ENCODE data around the gene GNG7. TPM values are rescaled to one million over a fixed set of nuclear protein-coding genes. Genes with fewer than 3 reads are reported as not detected.

The GNG7 gene
- total and polyA plus RNA-seq, 10 of the 15 experiments (the other 5 are each of a cell fraction or from before 2014, with no cell fraction given), result 1.9 to 13.6 (median 6.5) TPM

DNA sequence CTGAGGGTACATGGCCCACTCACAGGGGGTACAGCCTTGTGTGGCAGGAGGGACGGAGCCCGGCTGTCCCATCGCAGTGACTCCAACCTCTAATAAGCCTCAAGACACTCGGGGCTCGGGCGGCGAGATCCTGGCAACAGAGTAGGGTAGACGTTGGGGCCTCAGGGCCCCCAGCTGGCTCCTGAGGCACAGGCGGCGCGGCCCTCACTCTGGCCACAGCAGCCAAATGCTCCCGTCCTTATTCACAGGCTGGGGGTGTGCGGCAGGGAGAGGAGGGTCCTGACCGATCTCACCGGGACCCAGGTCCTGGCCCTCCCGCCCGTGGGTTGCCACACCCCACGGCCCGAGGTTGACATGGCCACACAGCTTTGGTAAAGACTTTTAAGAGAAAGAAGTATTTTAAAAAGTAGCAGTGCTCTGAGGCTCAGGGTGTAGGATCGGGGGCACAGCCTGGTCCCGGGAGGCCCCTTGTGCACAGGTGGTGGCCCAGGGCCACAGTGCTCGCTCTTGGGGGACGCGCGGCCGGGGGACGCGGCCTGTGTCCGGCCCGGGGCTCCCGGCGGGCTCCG is 29.7 kb upstream of the GNG7 start:
- ChIA-PET POLR2A (no interaction called here), SMC1A (ENCODE audit: uncharacterized antibody, unreplicated experiment) (interaction anchor here (0.6 kb wide), 1 partner anchor 352 kb away, joined by 3 read pairs; no protein-coding TSS in a partner anchor), RAD21 (ENCODE audit: unreplicated experiment) (no interaction called here), CTCF (no interaction called here)
- peaks cover 11 to 15% of the 10 kb centered on the region in 2 experiments; a peak in 3 of 4 replicates for H3K36me3 ChIP-seq (ENCODE audit: control insufficient read depth in 2 of 2, insufficient read depth in 2 of 2, low read length in 1 of 2)
- no peak overlapping the region for H3K4me2 ChIP-seq (ENCODE audit: control insufficient read depth, insufficient read depth)
- H3K4me1 ChIP-seq (ENCODE audit: control insufficient read depth, insufficient read depth, low read length), result no peaks in the 10 kb centered on the region
- TF ChIP-seq TBL1XR1 (IDR thresholded peaks at IDR 0.05; ENCODE audit: low read depth, low read length), result no peak
- no peak for TF ChIP-seq ZNF384 (IDR thresholded peaks at IDR 0.05; ENCODE audit: borderline replicate concordance, low read depth, low read length)
- TF ChIP-seq, protein P1, sequence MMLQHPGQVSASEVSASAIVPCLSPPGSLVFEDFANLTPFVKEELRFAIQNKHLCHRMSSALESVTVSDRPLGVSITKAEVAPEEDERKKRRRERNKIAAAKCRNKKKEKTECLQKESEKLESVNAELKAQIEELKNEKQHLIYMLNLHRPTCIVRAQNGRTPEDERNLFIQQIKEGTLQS (IDR thresholded peaks at IDR 0.05; ENCODE audit: borderline replicate concordance, extremely low read depth, low read depth, low read length), result no peak
- no peak for TF ChIP-seq KAT2A (conservative IDR thresholded peaks at IDR 0.05; ENCODE audit: control insufficient read depth, low read depth, low read length)
- TF ChIP-seq SMAD1 (IDR thresholded peaks at IDR 0.05; ENCODE audit: low read depth, partially characterized antibody), result no peak
- no peak for TF ChIP-seq CBX5 (IDR thresholded peaks at IDR 0.05; ENCODE audit: low read depth)
- TF ChIP-seq SIX5 (IDR thresholded peaks at IDR 0.05; ENCODE audit: low read depth, low read length, severe bottlenecking), result no peak
- H2AFZ ChIP-seq (ENCODE audit: control insufficient read depth, low read depth, low read length), result no peak overlapping the region
- H3K27me3 ChIP-seq (replicated peaks in 1 of 2; ENCODE audit: control insufficient read depth in 2 of 2, insufficient read depth in 2 of 2, low read length in 1 of 2), result no peaks in the 10 kb centered on the region
- H3K27ac ChIP-seq (ENCODE audit: control insufficient read depth, insufficient read depth), result no peak overlapping the region
- H4K20me1 ChIP-seq (ENCODE audit: control insufficient read depth, insufficient read depth), result no peaks in the 10 kb centered on the region
- peaks cover 8% of the 10 kb centered on the region; the same call in 2 of the 3 replicates for H3K9me3 ChIP-seq (replicated peaks; ENCODE audit: control insufficient read depth, insufficient read depth, low read length)
- 86% methylated on average over 32 of the region's 33 CpGs for WGBS (ENCODE audit: insufficient coverage, insufficient replicate concordance, low lambda C conversion rate, missing lambda C conversion rate)
- in situ Hi-C loops (cut with MboI) (no loop called here), intact Hi-C loops (cut with micrococcal nuclease; ENCODE audit: unreplicated experiment) (no loop called here)
- FAIRE-seq (no peak), ATAC-seq (no peak), DNase-seq (ENCODE audit: low read depth, low spot score) (no peak)
- H3K9ac ChIP-seq (ENCODE audit: control insufficient read depth, insufficient read depth, low read length), result no peak overlapping the region
- no TSS peak for BruUV-seq (replicated peaks)
- peaks cover 3% of the 10 kb centered on the region; the same call in 1 of the 2 replicates for H3K79me2 ChIP-seq (ENCODE audit: control insufficient read depth, insufficient read depth, low read length)
- H3K4me3 ChIP-seq, result no peak overlapping the region

Data from GM12878 (cell line).